ENCODE measurements around the gene DRGX.

Gene DRGX

DNA sequence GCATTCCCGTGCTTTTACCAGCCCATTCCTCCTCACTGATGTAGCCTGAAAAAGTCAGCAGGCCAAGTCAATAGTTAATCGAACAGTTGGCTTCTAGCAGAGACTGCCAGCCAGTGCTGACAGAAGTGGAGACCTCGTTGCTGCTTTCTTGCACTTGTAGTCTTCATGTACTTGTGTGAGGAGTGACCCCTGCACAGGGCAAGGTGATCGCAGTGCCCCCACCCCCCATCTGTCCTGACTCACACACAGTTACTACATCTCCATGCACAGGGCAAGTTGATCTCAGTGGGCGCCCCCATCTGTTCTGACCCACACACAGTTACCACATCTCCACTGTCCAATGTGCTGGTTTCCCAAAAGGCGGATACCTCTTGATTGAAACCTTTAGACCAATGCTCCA, 62.7 kb downstream of the DRGX start:
- no peak for DNase-seq

DNA sequence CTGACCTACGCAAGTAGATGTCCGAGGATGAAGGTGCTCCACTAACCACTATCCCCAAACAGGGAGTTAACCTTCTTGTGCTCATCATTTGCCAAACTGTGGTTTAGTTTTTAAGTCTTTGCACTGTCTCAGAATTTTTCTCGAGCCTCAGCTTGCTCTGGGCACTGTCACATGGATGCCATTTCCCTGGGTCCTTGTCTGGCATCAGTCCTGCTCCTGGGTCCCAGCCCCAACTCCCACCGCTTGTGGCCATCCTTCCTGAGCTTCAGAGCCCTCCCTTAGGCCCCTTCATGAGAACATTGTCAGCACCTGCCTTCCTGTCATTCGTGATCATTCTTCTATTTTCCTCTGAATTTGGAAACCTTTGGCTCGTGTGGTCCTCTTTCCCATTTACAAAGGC, 63.1 kb downstream of the DRGX start:
- no peak for DNase-seq

DNA sequence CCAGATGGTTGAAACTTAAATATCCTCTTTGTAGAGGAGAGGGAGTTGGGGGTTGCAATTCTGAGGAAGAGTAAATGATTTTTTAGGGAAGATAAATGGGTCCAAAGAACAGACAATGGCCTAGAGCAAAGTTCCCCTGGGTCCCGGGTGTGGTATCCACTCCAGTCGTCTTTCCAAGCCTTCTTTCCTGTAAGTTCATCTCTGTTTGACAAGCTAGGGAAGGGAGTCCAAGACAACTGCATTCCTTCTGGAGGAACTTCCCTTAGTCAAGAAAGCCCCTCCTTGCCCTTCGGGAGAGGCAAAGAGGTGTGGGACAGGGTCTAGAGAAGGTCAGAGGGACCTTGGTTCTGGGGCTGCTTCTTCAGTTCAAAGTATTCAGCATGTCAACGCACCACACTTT, 63.6 kb downstream of the DRGX start:
- DNase-seq: no peak

DNA sequence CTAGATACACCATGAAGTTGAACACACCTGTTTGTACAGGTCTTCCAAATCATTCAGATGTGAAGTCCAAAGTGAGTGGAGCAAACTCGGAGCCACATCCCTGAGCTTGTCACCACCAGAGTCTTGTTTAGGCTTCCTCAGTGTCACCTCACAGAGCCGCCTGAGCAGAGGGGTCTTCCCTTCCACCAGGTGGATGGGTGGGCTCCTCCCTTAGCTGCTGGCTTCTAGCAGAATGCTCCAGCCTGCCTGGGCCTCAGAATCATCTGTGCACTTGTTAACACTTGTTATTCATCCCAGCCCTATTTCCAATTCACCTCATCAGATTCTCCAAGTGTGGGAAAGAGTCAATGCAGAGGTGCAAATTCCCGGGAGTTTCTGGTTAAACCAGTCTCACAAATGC, 64.5 kb downstream of the DRGX start:
- DNase-seq: no peak

DNA sequence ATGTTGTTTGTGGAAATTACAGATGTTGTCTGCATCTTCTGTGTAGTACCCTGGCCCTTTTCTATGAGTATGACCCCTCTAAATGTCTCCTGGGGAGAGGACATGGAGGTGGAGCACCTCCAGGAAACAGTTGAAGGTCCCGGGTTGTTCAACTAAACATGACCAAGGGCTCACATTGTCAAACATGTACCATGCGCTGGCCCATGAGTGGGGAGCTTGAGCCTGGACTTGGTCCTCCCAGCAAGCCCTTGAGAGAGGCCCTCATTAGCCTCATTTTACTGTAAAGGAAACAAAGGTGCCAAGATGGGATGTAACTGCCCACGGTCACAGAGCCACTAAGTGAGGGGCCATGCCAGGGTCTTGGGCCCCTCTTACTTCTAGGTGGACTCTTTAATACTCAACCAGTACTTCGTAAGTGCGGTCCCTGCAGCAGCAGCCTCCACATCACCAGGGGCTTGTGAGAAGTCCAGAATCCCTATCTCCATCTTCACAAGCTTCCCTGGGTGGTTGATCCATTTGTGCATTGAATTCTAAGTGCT, 65.7 kb downstream of the DRGX start:
- no peak for DNase-seq

DNA sequence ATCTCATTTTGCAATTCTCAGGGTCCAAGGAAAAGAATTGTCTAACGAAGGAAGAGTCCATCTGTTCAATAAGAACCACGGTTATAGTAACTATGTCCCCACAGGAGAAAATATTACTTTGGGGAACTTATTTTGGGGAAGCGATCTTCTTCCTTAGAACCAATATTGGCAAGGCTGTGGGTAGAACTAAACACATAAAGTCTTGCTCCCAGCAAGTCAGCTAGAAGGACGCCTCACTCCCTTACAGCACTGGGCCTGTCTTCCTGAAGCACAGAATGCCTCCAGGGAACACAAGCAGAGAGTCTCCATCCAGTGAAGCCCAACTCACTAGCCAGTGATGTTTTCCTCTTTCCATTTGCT, 66.8 kb downstream of the DRGX start:
- DNase-seq: no peak

DNA sequence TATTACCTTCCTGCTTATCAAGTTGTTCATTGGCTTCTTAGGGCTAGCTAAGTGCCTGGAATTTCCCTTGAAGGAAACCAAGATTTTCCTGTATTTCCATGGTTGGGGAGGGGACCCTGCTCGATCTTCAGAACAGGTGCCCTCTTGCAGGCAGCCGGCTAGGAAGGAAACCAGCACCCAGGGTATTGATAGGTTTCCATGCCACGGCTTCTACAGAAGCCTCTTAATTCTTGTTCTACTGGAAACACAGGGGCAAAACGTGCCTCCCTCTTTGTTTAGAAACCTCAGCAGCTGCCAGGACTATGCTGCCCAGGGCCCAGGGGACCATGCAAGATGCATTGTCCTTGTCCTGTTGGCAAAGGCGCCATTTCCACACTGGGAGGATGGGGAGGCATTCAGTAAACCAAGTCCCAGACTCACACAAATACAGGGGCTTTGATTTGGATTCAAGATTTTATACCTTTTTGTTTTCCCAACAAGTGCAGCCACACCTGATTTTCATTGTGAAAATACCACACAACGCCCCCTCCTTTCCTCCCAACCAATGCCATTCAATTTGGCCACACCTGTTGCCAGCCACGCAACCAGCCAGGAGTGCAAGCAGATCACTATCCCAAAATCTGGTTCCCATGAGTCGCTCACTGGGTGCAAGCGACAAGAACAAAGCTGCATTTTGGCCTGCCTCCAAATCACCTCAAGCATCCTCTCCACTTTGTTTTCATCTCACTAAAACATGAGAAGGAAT, 67.3 kb downstream of the DRGX start:
- no peak for DNase-seq

DNA sequence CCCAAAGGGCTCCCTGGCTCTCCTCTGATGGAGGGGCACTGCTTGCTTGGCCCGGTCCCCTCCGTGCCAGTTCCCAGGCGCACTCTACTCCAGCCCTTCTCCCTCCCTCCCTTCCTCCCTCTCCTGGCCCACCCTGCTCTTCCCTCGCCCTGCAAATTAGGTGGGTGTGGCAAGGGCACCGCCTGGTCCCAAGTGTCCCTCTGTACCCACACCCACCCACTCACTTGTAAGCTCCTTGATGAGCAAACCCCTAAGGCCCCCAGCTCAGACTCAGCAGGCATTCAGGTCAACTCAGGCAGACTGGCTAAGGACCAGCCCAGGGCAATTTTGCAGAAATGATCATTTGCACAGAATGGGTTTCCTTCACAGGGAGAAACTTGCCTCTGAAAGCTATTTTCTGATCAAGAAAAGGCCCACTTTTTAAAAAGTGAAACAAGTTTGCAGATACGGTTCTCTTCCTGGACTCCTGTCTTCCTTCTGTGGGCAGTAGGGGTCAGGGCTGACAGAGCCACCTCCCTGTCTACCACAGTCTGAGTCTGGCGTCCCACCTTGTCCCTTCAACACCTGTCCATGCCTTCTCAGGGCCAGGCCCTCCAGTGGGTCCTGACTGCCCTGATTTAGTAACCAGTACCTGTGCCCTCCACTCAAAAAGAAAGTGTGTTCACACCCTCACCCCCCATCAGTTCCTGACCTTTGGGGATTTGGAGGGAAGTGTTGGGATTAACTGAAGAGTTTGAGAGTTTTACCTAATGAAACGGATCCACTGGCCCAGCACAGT, 68.7 kb downstream of the DRGX start:
- no peak for DNase-seq

DNA sequence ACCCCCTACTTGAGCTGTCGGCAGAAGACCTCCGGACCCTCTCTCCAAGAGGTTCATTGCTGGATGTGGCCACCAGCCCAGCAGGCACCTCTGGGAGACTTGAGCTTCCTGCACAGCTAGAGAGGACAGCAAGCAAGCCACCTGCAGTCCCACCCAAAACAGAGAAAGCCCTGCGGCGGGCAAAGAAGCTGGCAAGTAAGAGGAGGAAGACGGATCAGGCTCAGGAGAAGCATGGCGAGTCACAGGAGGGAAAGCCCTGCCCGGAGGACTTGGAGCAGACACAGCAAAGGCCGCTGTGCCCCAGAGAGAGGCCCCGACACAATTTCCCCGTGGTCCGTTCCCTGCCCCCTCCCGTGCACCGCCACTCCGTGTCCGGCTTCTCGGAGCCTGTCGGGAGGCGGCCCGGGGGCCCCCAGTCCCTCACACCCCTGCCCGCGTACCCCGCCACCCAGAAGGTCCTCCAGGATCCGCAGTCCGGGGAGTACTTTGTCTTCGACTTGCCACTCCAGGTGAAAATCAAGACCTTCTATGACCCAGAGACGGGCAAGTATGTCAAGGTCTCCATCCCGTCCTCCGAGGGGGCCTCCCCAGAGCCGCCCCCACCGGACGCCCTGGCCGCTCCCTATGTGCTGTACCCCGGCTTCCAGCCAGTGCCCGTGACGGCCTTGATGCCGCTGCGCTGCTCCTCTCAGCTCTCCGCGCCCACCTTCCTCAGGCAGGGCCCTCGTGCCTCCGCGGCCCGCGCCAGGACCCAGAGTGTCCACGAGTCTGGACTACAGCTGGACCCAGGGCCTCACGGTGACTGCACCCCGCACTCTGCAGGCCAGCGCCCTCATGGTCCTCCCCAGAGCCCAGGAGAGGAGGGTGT, 69.7 kb downstream of the DRGX start:
- DNase-seq: no peak

DNA sequence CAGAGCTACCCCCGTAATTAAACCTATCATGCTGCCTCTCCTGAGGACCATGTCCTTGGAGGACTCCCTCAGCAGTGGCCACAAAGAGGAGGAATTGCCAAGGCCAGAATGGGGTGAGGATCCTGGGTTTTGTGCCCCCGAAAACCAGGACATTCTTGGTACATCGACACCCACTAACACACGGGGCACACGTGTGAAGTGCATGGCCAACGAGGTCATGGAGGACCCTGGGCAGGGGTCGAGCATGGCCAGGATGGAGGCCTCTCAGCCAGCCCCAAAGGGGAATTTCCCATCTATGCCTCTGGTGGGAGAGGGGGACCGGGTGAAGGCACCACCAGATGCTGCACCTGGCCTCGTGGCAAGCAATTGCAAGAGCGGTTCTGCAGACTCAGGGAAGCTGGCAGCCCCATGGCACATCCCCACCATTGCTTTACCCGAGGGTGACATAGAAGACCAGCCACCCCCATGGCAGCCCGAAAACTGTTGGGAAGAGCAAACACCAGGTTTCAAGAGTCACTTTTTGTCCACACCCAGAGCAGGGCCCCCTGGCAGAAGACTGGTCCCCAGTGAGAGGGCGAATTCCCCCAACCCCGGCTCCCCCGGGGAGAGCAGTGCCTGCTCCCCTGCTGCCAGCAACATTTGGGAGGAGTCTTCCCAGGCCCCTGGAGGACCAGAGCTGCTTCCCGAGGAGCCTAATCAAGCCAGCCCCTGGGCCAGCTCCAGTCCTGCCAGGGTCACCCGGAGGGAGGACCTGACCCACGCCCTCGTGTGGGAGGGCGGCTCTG, 70.6 kb downstream of the DRGX start:
- no peak for DNase-seq

DNA sequence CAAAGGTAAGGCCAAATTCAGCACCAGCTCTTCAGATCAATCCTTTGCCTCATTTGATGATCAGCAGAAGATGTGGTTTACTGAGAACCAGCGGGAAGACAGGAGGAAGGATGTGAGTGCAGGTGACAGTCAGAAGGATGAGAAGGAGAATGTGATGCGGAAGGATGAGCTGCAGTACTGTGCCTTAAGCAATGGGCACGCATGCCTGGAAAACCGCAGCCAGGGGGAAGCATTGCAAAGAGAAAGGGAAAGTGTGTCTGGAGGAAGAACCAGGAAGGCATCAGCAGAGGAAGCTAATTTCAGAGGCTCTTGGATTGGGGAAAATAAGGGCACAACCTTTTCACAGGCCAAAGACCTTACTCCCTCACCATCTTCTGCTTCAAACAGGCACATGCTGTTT, 71.2 kb downstream of the DRGX start:
- no peak for DNase-seq

DNA sequence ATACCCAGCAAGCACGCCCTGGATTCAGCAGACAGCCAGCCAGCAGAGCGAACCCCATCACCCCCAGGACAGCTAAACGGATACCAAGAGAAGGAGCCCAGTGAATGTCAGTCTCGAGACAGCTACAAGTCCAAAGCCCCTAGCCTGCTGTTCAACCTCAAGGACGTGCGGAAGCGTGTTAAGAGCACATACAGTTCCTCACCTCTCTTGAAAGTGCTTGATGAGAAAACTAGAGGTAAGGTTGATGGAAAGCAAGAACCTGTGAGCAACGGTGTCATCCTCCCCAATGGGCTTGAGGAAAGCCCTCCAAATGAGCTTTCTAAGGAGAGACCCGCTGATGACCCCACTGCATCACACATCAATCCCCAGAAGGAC, 72.0 kb downstream of the DRGX start:
- DNase-seq: no peak

DNA sequence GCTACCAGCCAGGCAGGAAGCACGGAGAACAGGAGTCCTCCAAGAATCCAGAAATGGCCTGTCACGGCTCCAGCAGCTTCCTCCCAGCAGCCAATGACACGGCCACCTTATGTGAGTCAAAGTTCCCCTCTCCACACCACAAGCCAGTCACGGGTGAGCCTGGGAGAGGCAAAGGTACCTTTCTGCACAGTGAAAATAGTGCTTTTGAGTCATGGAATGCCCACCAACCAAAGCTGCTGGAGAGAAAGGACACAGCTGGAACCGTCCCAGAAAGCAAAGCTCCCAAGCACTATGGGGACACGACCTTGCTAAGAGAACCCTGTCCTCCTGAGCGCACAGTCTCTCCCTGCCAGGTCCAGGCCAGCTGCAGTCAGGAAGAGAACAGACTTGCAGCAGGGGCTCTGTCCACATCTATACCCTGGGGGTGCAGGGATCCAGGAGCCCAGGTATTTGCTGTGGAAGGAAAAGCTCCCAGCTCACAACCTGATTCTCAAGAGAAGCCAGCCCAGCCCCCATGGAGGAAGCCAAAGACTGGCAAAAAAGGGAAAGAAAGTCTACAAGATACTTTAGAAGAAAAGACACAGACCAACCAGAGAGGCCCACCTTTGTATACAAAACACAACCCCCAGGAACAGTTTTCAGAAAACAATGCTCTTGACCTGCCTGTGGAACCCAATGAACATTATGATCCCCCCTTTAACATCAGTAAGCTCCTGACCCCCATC, 72.6 kb downstream of the DRGX start:
- DNase-seq: no peak

DNA sequence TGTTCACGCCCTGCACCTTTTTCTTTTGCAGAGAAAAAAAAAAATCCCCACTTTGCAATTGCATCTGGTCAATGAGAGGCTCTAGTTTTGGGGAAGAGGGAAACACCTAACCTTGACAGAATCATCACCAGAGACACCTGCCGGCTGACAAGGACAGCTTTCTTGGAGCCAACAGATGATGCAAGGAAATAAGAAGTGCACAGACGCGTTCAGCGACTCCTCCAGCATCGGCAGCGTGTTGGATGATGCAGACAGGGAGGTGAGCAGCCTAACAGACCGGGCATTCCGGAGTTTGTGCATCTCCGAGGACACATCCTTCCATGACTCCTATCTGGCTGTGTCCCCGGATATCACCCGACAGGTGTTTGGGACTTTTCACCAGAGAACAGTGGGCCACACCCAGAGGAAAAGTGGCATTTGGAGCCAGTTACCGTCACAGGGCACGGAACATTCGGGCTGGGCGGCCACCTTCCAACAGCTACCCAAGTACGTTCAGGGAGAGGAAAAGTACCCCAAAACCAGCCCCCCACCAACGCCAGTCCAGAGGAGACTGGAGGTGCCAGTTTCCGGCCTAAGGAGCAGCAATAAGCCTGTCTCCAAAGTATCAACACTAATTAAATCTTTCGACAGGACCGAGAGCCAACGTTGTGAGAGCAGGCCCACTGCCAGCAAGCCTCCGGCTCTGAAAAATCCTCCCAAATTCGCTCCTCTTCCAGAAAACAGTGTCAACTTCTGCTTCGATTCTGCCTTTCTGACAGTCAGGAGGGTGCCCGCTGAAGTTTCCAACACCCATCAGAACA, 73.3 kb downstream of the DRGX start:
- no peak for DNase-seq

DNA sequence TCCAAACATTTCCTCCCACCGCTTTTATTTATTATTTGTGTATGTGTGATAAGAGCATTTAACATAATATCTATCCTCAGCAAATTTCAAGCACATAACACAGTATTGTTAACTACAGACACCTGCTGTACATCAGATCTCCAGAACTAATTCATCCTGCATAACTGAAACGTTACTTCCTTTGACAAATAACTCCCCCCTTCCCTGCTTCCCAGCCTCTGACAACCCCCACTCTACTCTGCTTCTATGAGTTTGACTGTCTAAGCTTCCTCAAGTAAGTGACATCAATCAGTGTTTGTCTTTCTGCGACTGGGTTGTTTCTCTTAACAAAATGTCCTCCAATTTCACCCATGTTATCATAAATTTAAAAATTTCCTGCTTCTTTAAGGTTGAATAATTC, 74.9 kb downstream of the DRGX start:
- no peak for DNase-seq

DNA sequence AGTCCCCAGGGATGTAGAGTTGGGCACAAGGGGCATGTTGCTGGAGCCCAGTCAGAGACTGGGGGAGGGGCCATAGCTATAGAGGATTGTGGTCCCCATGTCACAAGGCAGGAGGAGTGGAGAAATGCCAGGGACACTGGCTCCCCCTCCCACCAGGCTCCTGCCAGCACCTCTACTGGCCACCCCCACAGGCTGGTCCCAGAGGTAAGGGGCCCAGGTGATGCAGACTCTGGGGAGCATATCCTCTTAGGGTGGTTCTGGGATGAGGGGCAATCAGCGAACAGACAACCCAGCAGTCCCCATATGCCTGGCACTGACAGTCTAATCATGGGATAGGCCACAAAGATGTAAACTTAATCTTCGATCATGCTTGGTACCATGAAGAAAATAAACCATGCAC, 75.7 kb downstream of the DRGX start:
- DNase-seq: no peak

DNA sequence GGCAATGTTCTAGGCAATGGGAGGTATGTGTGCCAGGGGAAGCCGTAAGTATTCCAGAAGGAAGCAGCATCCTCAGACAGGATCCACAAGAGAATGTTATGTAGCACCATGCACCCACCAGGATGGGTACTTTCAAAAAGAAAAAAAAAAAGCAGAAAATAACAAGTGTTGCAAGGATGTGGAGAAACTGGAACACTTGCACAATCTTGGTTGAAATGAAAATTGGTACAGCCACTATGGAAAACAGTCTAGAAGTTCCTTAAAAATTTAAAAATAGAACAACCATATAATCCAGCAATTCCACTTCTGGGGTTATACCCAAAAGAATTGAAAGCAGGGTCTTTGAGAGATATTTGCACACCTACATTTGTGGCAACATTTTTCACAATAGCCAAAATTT, 76.7 kb downstream of the DRGX start:
- no peak for DNase-seq

DNA sequence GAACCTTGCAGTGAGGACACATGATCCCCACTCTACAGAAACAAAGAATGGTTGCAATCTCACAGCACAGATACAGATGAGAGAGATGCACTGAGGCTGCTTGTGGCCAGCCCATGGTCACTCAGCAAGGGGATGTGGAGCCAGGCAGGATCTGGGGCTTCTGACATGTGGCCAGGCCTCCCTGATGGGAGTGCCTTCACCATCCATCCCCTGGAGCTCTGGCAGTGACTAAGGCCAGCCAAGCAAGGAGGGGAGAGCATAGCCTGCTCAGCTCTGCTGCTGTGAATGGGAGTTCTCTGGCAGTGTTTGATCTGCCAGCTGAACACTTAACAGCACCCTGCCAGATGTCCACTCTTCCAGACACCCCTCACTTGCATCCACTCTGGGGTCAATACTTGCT, 77.1 kb downstream of the DRGX start:
- DNase-seq: no peak

DNA sequence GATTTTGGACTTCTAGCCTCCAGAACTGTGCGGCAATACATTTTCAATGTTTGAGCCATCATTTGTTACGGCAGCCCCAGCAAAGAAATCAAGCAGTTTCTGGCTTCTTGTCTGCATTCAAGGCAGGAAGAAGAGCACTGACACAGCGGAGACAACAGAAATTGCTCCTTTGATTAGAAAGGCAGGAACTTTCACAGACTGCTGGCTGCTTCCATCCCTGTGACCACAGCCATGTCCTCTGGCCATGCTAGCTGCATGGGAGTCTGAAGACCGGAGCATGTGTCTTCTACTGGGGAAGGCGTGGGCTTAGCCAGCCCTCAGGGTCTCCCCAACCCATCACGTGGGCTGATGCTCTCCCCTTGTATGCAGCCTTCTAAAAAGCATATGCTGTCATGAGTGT, 77.9 kb downstream of the DRGX start:
- DNase-seq: no peak

DNA sequence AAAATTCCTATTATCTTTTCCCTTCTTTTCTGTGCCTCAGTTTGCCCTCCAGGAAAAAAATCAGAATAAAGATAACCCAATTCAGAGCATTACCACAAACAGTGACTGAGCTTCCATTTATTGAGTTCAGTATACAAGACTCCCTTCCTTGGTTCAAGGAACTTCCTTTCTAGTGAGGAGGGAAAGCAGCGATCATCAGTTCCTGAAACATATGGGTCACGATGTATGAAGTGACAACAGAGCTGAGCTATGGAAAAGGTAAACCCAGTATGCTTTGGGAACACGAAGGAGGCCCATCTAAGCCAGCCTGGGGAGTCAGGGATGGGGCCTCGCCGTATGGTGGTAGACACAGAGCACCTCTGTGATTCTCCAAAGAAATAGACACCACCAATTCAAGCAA, 81.1 kb downstream of the DRGX start:
- DNase-seq: no peak

Data from stimulated activated CD8-positive, alpha-beta memory T cell treated with anti-CD3 and anti-CD28 coated beads, Interleukin-4, amount 100 ng/mL, for 48 hours (primary cell).